AG04450 (cell line): ENCODE data around the gene INAFM2. TPM values are rescaled to one million over a fixed set of nuclear protein-coding genes. Genes with fewer than 3 reads are reported as not detected.

Source experiments
- CTCF ChIA-PET: fragments of 300-600, 350-600 bp; formaldehyde crosslinking; extraction: SDS; loops from one replicate; lab custom pipeline; 2022; ENCODE audit warnings: antibody characterized with exemption, inconsistent platforms; lab: Charles Lee
- POLR2A ChIA-PET: fragments of 350-600 bp; formaldehyde crosslinking; extraction: SDS; loops from one replicate; lab custom pipeline; 2021; ENCODE audit warnings: antibody characterized with exemption, inconsistent platforms; lab: Yijun Ruan, JAX
- DNase-seq: peaks from one replicate; pipeline ENCODE4 v3.0.0-alpha.2; 2011; ENCODE audit warnings: low read depth, low spot score
- H3K27ac ChIP-seq: one replicate; pipeline ENCODE4 v1.5.1; 2012; ENCODE audit warnings: low read depth, low read length, control low read depth
- H3K27me3 ChIP-seq: one replicate; pipeline ENCODE4 v1.6.0; 2012; ENCODE audit warnings: low read length; ENCODE audit not compliant: control insufficient read depth, insufficient read depth
- H3K4me3 ChIP-seq: 2 replicates; pipeline ENCODE4 v1.5.1; 2011; ENCODE audit warnings: mild to moderate bottlenecking, low read depth, low read length, control low read depth
- H3K9me3 ChIP-seq: 2 replicates; pipeline ENCODE4 v1.5.1; 2012; ENCODE audit warnings: low read length; ENCODE audit not compliant: control insufficient read depth, insufficient read depth
- polyA plus RNA-seq: library from polyadenylated mRNA; depleted of rRNA; stranded (reverse); fragments of >200 nt; gene quantifications from 2 replicates; pipeline ENCODE4 v1.2.3, GENCODE V29; 2011
- TF ChIP-seq, protein P1 (sequence below): IDR thresholded peaks from 2 replicates; pipeline ENCODE4 v1.5.1; 2011; ENCODE audit warnings: low read depth, low read length, control low read depth, inconsistent platforms

INAFM2 gene
- polyA plus RNA-seq, 1 experiment, result 11.4 TPM

DNA sequence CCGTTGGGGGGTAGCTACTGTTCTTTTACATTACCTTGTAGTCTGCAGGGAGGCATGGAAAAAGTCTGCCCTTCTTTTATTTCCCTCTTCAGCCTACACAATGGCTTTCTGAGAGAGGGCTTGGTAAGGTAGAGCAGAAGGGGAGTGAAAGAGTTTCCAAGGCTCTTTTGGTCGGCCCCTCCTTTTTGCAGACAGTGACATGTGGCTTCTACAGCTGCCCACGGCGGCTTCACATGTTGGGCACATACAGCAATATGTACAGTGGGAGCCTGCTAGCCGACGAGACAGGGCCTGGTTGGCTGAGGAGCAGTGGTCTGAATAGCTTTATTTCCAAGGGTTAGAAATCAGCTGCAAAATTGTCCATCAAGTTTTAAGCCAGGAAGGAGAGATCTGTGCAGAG, 4.0 kb downstream of the INAFM2 start:
- TF ChIP-seq, protein P1, sequence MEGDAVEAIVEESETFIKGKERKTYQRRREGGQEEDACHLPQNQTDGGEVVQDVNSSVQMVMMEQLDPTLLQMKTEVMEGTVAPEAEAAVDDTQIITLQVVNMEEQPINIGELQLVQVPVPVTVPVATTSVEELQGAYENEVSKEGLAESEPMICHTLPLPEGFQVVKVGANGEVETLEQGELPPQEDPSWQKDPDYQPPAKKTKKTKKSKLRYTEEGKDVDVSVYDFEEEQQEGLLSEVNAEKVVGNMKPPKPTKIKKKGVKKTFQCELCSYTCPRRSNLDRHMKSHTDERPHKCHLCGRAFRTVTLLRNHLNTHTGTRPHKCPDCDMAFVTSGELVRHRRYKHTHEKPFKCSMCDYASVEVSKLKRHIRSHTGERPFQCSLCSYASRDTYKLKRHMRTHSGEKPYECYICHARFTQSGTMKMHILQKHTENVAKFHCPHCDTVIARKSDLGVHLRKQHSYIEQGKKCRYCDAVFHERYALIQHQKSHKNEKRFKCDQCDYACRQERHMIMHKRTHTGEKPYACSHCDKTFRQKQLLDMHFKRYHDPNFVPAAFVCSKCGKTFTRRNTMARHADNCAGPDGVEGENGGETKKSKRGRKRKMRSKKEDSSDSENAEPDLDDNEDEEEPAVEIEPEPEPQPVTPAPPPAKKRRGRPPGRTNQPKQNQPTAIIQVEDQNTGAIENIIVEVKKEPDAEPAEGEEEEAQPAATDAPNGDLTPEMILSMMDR, result no peak
- no peaks in the 10 kb centered on the region for H3K27me3 ChIP-seq
- 0 out of 2 replicates have a peak overlapping the region, but pooled peaks have one; percentile 7 for H3K4me3 ChIP-seq
- ChIA-PET POLR2A (interaction anchor here (7.6 kb wide), 1 partner anchor 12 kb away, joined by 101 read pairs; the partner anchor contains the start of gene CCDC9B), CTCF (interaction anchor here (2.2 to 4.1 kb wide), 3 partner anchors 12 to 48 kb away, joined by 5 to 50 read pairs (median 11); partner anchors contain the start of gene CCDC9B)
- DNase-seq, result no peak
- no peaks in the 10 kb centered on the region; the same call in 1 of the 2 replicates for H3K9me3 ChIP-seq
- H3K27ac ChIP-seq, result peak overlapping the region; percentile 49

DNA sequence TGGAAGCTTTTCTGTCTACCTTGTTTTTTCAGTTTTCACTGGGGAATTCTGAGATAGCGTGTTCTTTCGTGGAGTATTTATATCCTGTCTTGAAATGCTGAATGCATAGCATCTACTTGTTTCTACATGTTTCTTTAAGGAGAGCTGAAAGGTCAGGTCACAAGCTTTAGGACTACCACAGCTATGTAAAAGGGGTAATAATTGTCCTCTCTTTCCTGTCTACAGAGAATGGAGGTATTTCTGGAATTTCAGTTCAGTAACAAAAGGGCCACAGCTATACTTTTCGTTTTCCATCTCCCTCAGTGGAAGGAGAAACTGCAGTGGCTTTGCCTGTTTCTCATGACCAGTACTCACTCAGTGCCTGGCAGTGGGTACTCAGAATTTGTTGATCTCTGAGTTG, 4.7 kb downstream of the INAFM2 start:
- TF ChIP-seq, protein P1, result no peak
- Histone ChIP-seq H3K27ac (peak overlapping the region; percentile 62), H3K9me3 (no peaks in the 10 kb centered on the region), H3K4me3 (no peak overlapping the region), H3K27me3 (no peaks in the 10 kb centered on the region)
- no peak for DNase-seq
- CTCF ChIA-PET, result interaction anchor here (1.0 to 4.1 kb wide), 5 partner anchors 11 to 53 kb away, joined by 3 to 50 read pairs (median 6); partner anchors contain the start of gene CCDC9B
- POLR2A ChIA-PET, result interaction anchor here (1.0 to 7.6 kb wide), 3 partner anchors 12 to 17 kb away, joined by 3 to 101 read pairs (median 5); partner anchors contain the start of gene CCDC9B

DNA sequence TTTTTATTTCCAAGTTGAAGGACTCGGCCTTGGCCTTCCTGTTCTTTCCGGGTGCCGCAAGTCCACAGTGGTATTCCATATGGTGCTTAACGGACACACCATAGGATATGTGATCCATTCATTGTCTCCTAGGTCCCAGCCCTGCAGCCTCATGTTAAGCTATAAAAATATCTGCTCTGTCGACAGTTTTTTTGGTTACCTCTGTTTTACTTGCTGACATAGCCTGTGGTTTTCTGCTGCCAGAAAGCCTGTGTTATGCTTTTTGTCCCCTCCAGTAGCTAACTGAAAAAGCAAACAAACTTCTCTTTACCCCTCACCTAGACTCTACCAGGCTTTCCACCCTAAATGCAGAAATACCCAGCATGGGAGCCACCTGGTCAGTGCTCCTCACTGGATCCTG, 5.3 kb downstream of the INAFM2 start:
- no peaks in the 10 kb centered on the region for H3K9me3 ChIP-seq
- no peak overlapping the region for H3K4me3 ChIP-seq
- POLR2A ChIA-PET, result interaction anchor here (1.0 to 7.6 kb wide), 3 partner anchors 11 to 16 kb away, joined by 3 to 101 read pairs (median 5); partner anchors contain the start of gene CCDC9B
- TF ChIP-seq, protein P1, result no peak
- no peak for DNase-seq
- peak overlapping the region; percentile 62 for H3K27ac ChIP-seq
- CTCF ChIA-PET, result interaction anchor here (0.9 to 4.1 kb wide), 5 partner anchors 11 to 54 kb away, joined by 3 to 50 read pairs (median 6); partner anchors contain the start of gene CCDC9B
- H3K27me3 ChIP-seq, result no peaks in the 10 kb centered on the region

DNA sequence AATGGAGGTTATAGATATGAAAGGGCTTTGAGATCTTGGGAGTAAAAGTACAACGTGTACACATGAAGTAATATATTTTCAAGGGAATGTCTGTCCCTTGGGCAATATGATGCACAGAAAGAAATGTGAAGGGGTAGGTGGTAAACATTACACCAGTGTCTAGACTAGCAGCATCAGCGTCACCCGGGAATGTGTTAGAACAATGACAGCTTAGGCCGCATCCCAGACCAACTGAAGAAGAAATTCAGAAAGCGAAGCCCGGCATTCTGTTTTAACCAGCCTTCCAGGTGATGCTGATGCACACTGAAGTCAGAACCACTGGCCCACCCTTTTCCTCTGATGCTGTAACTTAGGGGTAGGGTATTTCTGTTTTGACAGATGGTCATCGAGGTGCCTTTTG, 6.3 kb downstream of the INAFM2 start:
- Histone ChIP-seq H3K27ac (peak overlapping the region; percentile 24), H3K9me3 (no peaks in the 10 kb centered on the region), H3K4me3 (no peak overlapping the region), H3K27me3 (no peaks in the 10 kb centered on the region)
- DNase-seq, result no peak
- TF ChIP-seq, protein P1, result no peak
- ChIA-PET POLR2A (interaction anchor here (7.6 kb wide), 1 partner anchor 10 kb away, joined by 101 read pairs; the partner anchor contains the start of gene CCDC9B), CTCF (interaction anchor here (0.9 to 4.1 kb wide), 2 partner anchors 10 to 15 kb away, joined by 3 to 50 read pairs; partner anchors contain the start of gene CCDC9B)

DNA sequence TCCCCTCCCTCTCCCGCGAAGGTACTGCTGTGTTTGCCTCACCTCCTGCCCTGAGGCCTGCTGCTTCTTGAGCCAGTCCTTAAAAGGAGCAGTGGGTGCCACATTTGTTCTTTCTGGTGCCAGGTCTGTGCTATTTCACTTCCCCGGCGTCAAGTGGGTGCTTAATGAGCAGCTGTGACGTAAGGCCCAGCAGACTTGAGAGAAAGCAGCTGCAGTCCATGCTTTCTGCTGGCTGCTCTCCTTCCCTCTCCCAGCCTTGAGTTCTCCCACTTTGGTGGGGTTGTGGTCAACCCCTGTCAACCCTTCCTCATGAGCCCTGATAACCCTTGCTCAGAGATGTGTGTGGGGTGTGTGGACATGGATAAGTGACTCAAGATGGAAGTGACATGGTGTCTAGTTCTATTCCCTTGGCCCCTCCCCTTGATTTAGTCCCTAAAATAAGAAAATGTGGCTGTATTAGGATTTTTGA, 6.9 kb downstream of the INAFM2 start:
- no peaks in the 10 kb centered on the region for H3K9me3 ChIP-seq
- no peak overlapping the region for H3K4me3 ChIP-seq
- CTCF ChIA-PET, result interaction anchor here (4.1 kb wide), 1 partner anchor 9 kb away, joined by 50 read pairs; the partner anchor contains the start of gene CCDC9B
- POLR2A ChIA-PET, result interaction anchor here (1.3 to 7.6 kb wide), 2 partner anchors 9 to 14 kb away, joined by 5 to 101 read pairs; partner anchors contain the start of gene CCDC9B
- H3K27ac ChIP-seq, result no peak overlapping the region
- DNase-seq, result no peak
- TF ChIP-seq, protein P1, result no peak
- no peaks in the 10 kb centered on the region for H3K27me3 ChIP-seq
